WERI-Rb-1 (cell line): Measurements from ENCODE around the gene ARMC2.

Experiments used
- DNase-seq: peaks from one replicate; pipeline ENCODE4 v3.0.0-alpha.2; 2020
- H3K27ac ChIP-seq: fragments of 250-450 bp; sonication (Bioruptor Pico); 2 replicates; pipeline ENCODE4 v1.5.1; 2020; ENCODE audit warnings: mild to moderate bottlenecking, moderate library complexity
- H3K27me3 ChIP-seq: fragments of 250-450 bp; sonication (Bioruptor Pico); 2 replicates; pipeline ENCODE4 v1.5.1; 2021; ENCODE audit warnings: mild to moderate bottlenecking, low read depth, moderate library complexity; ENCODE audit not compliant: insufficient read depth, severe bottlenecking
- H3K36me3 ChIP-seq: fragments of 250-450 bp; sonication (Bioruptor Pico); 2 replicates; pipeline ENCODE4 v1.5.1; 2020; ENCODE audit warnings: mild to moderate bottlenecking, moderate library complexity
- H3K4me3 ChIP-seq: 2 replicates; pipeline ENCODE4 v1.5.1; 2011; ENCODE audit warnings: low read depth, mild to moderate bottlenecking, control low read depth, low read length
- H3K9me3 ChIP-seq: fragments of 250-450 bp; sonication (Bioruptor Pico); 2 replicates; pipeline ENCODE4 v1.5.1; 2021; ENCODE audit warnings: mild to moderate bottlenecking, moderate library complexity; ENCODE audit not compliant: severe bottlenecking
- CTCF ChIP-seq: IDR thresholded peaks from 2 replicates; pipeline ENCODE4 v1.5.1; 2011; ENCODE audit warnings: low read depth, mild to moderate bottlenecking, control low read depth, inconsistent platforms, low read length

Gene ARMC2

GRCh38 chr6:108999428-108999827 is 151.2 kb downstream of the ARMC2 start:
- H3K27ac ChIP-seq, result no peak overlapping the region
- no peak overlapping the region for H3K4me3 ChIP-seq
- no peak for TF ChIP-seq CTCF
- no peaks in the 10 kb centered on the region for H3K9me3 ChIP-seq
- DNase-seq, result no peak
- H3K27me3 ChIP-seq, result no peaks in the 10 kb centered on the region
- peaks cover 47% of the 10 kb centered on the region for H3K36me3 ChIP-seq

- H3K36me3 ChIP-seq, result peaks cover 41% of the 10 kb centered on the region
- DNase-seq, result no peak
- H3K27ac ChIP-seq, result no peak overlapping the region
- H3K9me3 ChIP-seq, result no peaks in the 10 kb centered on the region
- no peak for TF ChIP-seq CTCF
- H3K4me3 ChIP-seq, result no peak overlapping the region
- H3K27me3 ChIP-seq, result no peaks in the 10 kb centered on the region
Observed at GRCh38 chr6:109000289-109000688, 152.1 kb downstream of the ARMC2 start.

- TF ChIP-seq CTCF, result no peak
- Histone ChIP-seq H3K36me3 (peaks cover 39% of the 10 kb centered on the region), H3K4me3 (no peak overlapping the region), H3K9me3 (no peaks in the 10 kb centered on the region), H3K27ac (no peak overlapping the region), H3K27me3 (no peaks in the 10 kb centered on the region)
- DNase-seq, result no peak
Observed at GRCh38 chr6:109001291-109001894, 153.2 kb downstream of the ARMC2 start.

- Histone ChIP-seq H3K4me3 (no peak overlapping the region), H3K36me3 (peaks cover 32% of the 10 kb centered on the region), H3K9me3 (no peaks in the 10 kb centered on the region), H3K27me3 (no peaks in the 10 kb centered on the region), H3K27ac (no peak overlapping the region)
- no peak for DNase-seq
- TF ChIP-seq CTCF, result no peak
Observed at GRCh38 chr6:109002051-109002697, 154.0 kb downstream of the ARMC2 start.

GRCh38 chr6:109002882-109003281 is 154.7 kb downstream of the ARMC2 start:
- no peak for TF ChIP-seq CTCF
- H3K27ac ChIP-seq, result no peak overlapping the region
- no peak for DNase-seq

GRCh38 chr6:109006818-109007217 is 158.6 kb downstream of the ARMC2 start:
- DNase-seq, result no peak
- TF ChIP-seq CTCF, result no peak
- no peak overlapping the region for H3K27ac ChIP-seq
- no peaks in the 10 kb centered on the region for H3K9me3 ChIP-seq
- H3K27me3 ChIP-seq, result no peaks in the 10 kb centered on the region
- H3K36me3 ChIP-seq, result peaks cover 3% of the 10 kb centered on the region
- no peak overlapping the region for H3K4me3 ChIP-seq

More at GRCh38 chr6:109002882-109003281, 154.7 kb downstream of the ARMC2 start:
- Histone ChIP-seq H3K27me3 (no peaks in the 10 kb centered on the region), H3K4me3 (no peak overlapping the region), H3K36me3 (peaks cover 25% of the 10 kb centered on the region), H3K9me3 (no peaks in the 10 kb centered on the region)
